Osteocyte (in vitro differentiated cells): ENCODE results near the gene GPHN. TPM values are rescaled to one million over a fixed set of nuclear protein-coding genes. Genes with fewer than 3 reads are reported as not detected.

Source experiments
- DNase-seq: peaks from one replicate; pipeline ENCODE4 v3.0.0; 2021; ENCODE audit warnings: mixed read lengths; ENCODE audit not compliant: unreplicated experiment; ENCODE audit errors: extremely low spot score
- H3K27ac Mint-ChIP-seq: one replicate; pipeline ENCODE4 v1.8.0; 2021; ENCODE audit warnings: mild to moderate bottlenecking, mixed read lengths; ENCODE audit not compliant: unreplicated experiment
- H3K27me3 Mint-ChIP-seq: one replicate; pipeline ENCODE4 v1.8.0; 2021; ENCODE audit warnings: mixed read lengths; ENCODE audit not compliant: unreplicated experiment
- H3K36me3 Mint-ChIP-seq: one replicate; pipeline ENCODE4 v1.8.0; 2021; ENCODE audit warnings: mixed read lengths; ENCODE audit not compliant: unreplicated experiment
- H3K4me1 Mint-ChIP-seq: one replicate; pipeline ENCODE4 v1.8.0; 2021; ENCODE audit warnings: mixed read lengths; ENCODE audit not compliant: unreplicated experiment
- H3K4me3 Mint-ChIP-seq: one replicate; pipeline ENCODE4 v1.8.0; 2021; ENCODE audit warnings: mild to moderate bottlenecking, moderate library complexity, mixed read lengths; ENCODE audit not compliant: unreplicated experiment
- H3K9me3 Mint-ChIP-seq: one replicate; pipeline ENCODE4 v1.8.0; 2021; ENCODE audit warnings: mixed read lengths; ENCODE audit not compliant: unreplicated experiment
- CTCF ChIP-seq: fragments of 200-600 bp; sonication (generic); IDR thresholded peaks from 2 replicates; pipeline ENCODE4 v1.5.0; 2021; ENCODE audit warnings: antibody characterized with exemption, mild to moderate bottlenecking, moderate library complexity
- total RNA-seq: library from RNA; stranded (reverse); gene quantifications from 2 replicates; pipeline ENCODE4 v1.2.1, GENCODE V29; 2021

Gene GPHN
- total RNA-seq, 1 donor from 2014 or later: 17.7 TPM

DNA sequence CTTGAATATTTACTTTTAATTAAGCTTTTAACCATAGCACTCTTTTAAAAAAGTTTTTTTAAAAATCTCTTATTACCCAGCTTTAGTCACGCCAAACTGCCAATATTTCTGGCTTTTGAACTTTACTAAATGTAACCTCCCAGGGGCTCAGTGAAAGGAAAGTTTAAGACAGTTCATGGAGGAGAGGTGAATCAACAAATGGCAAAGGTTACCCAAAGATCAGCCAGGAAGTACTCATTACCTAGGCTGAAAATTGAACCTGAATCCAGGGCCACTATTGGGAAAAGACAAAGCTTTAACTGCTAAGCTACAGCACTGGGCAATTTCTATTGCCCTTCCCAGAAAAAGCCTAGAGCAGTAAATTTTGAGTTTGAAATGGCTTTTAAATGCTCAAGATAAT, 282.2 kb downstream of the GPHN start:
- DNase-seq: no peak
- Mint-ChIP-seq H3K4me1 (no peaks in the 10 kb centered on the region), H3K4me3 (no peak overlapping the region), H3K27ac (no peak overlapping the region), H3K27me3 (no peaks in the 10 kb centered on the region), H3K36me3 (peaks cover 3% of the 10 kb centered on the region), H3K9me3 (no peaks in the 10 kb centered on the region)
- no peak for TF ChIP-seq CTCF

DNA sequence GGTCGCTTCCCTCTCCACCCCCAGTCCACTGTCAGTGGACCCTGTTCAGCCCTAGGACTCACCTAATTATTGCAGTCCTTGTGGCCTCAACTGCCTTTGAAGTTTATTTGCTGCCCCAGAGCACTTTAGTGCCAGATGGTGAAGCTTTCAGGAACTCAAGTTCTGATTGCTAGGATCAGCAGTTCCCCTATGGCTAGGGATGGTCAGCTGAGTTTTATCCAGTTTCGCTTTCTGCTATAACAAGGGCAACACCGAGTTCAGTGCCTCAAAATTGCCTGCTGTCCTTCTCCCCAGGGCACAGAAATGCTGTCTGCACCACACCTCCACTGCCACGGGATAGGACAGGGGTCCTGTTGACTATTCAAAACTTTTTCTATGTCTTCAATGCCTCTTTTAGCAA, 295.0 kb downstream of the GPHN start:
- Mint-ChIP-seq H3K9me3 (peaks cover 25% of the 10 kb centered on the region), H3K27me3 (no peaks in the 10 kb centered on the region), H3K27ac (no peak overlapping the region), H3K36me3 (no peaks in the 10 kb centered on the region), H3K4me3 (no peak overlapping the region), H3K4me1 (peaks cover 7% of the 10 kb centered on the region)
- DNase-seq: no peak
- TF ChIP-seq CTCF: no peak

GRCh38 chr14:66804141-66804540, 296.2 kb downstream of the GPHN start:
- Mint-ChIP-seq H3K9me3 (peaks cover 22% of the 10 kb centered on the region), H3K4me3 (no peak overlapping the region), H3K27me3 (no peaks in the 10 kb centered on the region), H3K27ac (no peak overlapping the region), H3K4me1 (peaks cover 7% of the 10 kb centered on the region), H3K36me3 (no peaks in the 10 kb centered on the region)
- TF ChIP-seq CTCF: no peak
- no peak for DNase-seq

GRCh38 chr14:66813636-66814035, 305.7 kb downstream of the GPHN start:
- Mint-ChIP-seq H3K9me3 (peaks cover 22% of the 10 kb centered on the region), H3K27ac (no peak overlapping the region)
- DNase-seq: no peak

DNA sequence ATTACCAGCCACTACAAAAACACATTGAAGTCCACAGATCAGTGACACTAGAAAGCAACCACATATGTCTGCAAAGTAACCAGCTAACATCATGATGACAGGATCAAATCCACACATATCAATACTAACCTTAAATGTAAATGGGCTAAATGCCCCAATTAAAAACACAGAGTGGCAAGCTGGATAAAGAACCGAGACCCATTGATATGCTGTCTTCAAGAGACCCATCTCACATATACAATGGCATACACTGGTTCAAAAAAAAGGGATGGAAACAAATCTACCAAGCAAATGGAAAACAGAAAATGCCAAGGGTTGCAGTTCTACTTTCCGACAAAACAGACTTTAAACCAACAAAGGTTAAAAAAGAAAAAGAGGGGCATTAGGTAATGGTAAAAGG, 307.7 kb downstream of the GPHN start:
- H3K4me1 Mint-ChIP-seq: no peaks in the 10 kb centered on the region
- no peak for TF ChIP-seq CTCF
- H3K27ac Mint-ChIP-seq: no peak overlapping the region
- peaks cover 22% of the 10 kb centered on the region for H3K9me3 Mint-ChIP-seq
- no peak for DNase-seq
- no peak overlapping the region for H3K4me3 Mint-ChIP-seq
- peaks cover 30% of the 10 kb centered on the region for H3K36me3 Mint-ChIP-seq
- H3K27me3 Mint-ChIP-seq: no peaks in the 10 kb centered on the region

More at GRCh38 chr14:66813636-66814035, 305.7 kb downstream of the GPHN start:
- H3K4me1 Mint-ChIP-seq: no peaks in the 10 kb centered on the region
- H3K36me3 Mint-ChIP-seq: peaks cover 30% of the 10 kb centered on the region
- H3K4me3 Mint-ChIP-seq: no peak overlapping the region
- H3K27me3 Mint-ChIP-seq: no peaks in the 10 kb centered on the region
- no peak for TF ChIP-seq CTCF
